ENCODE measurements around the gene PARP8. TPM values are rescaled to one million over a fixed set of nuclear protein-coding genes. Genes with fewer than 3 reads are reported as not detected.

The PARP8 gene
- total and polyA plus RNA-seq, 2 of the 8 experiments (the other 6 are each of a cell fraction or from before 2014, with no cell fraction given), result 16.6 to 30.6 TPM

- TF ChIP-seq CHD7 (IDR thresholded peaks at IDR 0.05; ENCODE audit: insufficient replicate concordance, low read length), result no peak
- TF ChIP-seq USF2 (IDR thresholded peaks at IDR 0.05; ENCODE audit: low read length), result no peak
- no peak for TF ChIP-seq CBX5 (IDR thresholded peaks at IDR 0.05; ENCODE audit: low read depth, low read length)
- no peak for TF ChIP-seq MAFK (IDR thresholded peaks at IDR 0.05; ENCODE audit: low read depth, low read length)
- no peak for TF ChIP-seq JUN (IDR thresholded peaks at IDR 0.05; ENCODE audit: low read depth, low read length)
- no peak for TF ChIP-seq TCF12 (IDR thresholded peaks at IDR 0.05; ENCODE audit: low read depth, low read length)
- no peak for TF ChIP-seq CHD1 (IDR thresholded peaks at IDR 0.05; ENCODE audit: low read depth, low read length)
- TF ChIP-seq SAP30 (IDR thresholded peaks at IDR 0.05; ENCODE audit: insufficient read depth, insufficient replicate concordance, low read length), result no peak
- TF ChIP-seq CHD2 (IDR thresholded peaks at IDR 0.05; ENCODE audit: low read length), result no peak
- TF ChIP-seq SP1 (IDR thresholded peaks at IDR 0.05; ENCODE audit: low read depth, low read length), result no peak
Measured at GRCh38 chr5:50823568-50823967, 157.1 kb downstream of the PARP8 start (continued).

Data from H1 (cell line).